ENCODE results near the gene OVOL3.

DNA sequence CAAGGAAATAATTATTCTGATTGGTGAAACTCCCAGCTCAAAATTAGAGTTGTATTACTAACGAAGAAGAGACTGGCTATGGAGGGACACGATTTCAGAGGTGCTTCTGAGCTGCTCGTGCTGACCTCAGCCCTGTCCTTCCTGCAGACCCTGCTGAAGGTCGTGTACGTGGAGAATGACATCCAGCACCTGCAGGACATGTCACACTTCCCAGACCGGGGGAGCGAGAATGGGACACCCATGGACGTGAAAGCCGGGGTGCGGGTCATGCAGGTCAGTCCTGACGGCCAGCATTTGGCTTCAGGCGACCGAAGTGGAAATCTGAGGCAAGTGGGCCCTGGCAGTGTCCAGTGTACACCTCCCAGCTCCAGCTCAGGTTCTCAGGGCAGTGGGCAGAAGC, 28.0 kb upstream of the OVOL3 start:
- no peak for TF ChIP-seq POLR2A (IDR thresholded peaks at IDR 0.05)
- TF ChIP-seq, protein P1, sequence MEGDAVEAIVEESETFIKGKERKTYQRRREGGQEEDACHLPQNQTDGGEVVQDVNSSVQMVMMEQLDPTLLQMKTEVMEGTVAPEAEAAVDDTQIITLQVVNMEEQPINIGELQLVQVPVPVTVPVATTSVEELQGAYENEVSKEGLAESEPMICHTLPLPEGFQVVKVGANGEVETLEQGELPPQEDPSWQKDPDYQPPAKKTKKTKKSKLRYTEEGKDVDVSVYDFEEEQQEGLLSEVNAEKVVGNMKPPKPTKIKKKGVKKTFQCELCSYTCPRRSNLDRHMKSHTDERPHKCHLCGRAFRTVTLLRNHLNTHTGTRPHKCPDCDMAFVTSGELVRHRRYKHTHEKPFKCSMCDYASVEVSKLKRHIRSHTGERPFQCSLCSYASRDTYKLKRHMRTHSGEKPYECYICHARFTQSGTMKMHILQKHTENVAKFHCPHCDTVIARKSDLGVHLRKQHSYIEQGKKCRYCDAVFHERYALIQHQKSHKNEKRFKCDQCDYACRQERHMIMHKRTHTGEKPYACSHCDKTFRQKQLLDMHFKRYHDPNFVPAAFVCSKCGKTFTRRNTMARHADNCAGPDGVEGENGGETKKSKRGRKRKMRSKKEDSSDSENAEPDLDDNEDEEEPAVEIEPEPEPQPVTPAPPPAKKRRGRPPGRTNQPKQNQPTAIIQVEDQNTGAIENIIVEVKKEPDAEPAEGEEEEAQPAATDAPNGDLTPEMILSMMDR (IDR thresholded peaks at IDR 0.05), result no peak
